Fibroblast of lung (primary cell): Measurements from ENCODE around the gene PAPPA.

Experiments used
- EZH2 ChIP-seq: IDR thresholded peaks from 2 replicates; pipeline ENCODE4 v1.5.1; 2012; ENCODE audit warnings: low read length, control low read depth, mild to moderate bottlenecking; ENCODE audit errors: missing control alignments
- TF ChIP-seq, protein P1 (sequence below), 2 donors: IDR thresholded peaks in 1 of 2; conservative IDR thresholded peaks in 1 of 2; 1 replicate in 1 of 2; 2 replicates in 1 of 2; pipeline ENCODE4 v1.5.1; 2011 to 2012; ENCODE audit warnings: low read length in 2 of 2, control low read depth in 1 of 2, inconsistent platforms in 1 of 2, low read depth in 1 of 2, mild to moderate bottlenecking in 1 of 2

GRCh38 chr9:116271991-116272390 lies 118.4 kb downstream of the PAPPA start:
- TF ChIP-seq, protein P1, sequence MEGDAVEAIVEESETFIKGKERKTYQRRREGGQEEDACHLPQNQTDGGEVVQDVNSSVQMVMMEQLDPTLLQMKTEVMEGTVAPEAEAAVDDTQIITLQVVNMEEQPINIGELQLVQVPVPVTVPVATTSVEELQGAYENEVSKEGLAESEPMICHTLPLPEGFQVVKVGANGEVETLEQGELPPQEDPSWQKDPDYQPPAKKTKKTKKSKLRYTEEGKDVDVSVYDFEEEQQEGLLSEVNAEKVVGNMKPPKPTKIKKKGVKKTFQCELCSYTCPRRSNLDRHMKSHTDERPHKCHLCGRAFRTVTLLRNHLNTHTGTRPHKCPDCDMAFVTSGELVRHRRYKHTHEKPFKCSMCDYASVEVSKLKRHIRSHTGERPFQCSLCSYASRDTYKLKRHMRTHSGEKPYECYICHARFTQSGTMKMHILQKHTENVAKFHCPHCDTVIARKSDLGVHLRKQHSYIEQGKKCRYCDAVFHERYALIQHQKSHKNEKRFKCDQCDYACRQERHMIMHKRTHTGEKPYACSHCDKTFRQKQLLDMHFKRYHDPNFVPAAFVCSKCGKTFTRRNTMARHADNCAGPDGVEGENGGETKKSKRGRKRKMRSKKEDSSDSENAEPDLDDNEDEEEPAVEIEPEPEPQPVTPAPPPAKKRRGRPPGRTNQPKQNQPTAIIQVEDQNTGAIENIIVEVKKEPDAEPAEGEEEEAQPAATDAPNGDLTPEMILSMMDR (conservative IDR thresholded peaks at IDR 0.05 in 1 of 2, IDR thresholded peaks at IDR 0.05 in 1 of 2; ENCODE audit: low read depth in 1 of 2, low read length in 2 of 2) = no peak
- no peak for TF ChIP-seq EZH2
